ENCODE data around the gene MUC5B. TPM values are rescaled to one million over a fixed set of nuclear protein-coding genes. Genes with fewer than 3 reads are reported as not detected.

The MUC5B gene, protein sequence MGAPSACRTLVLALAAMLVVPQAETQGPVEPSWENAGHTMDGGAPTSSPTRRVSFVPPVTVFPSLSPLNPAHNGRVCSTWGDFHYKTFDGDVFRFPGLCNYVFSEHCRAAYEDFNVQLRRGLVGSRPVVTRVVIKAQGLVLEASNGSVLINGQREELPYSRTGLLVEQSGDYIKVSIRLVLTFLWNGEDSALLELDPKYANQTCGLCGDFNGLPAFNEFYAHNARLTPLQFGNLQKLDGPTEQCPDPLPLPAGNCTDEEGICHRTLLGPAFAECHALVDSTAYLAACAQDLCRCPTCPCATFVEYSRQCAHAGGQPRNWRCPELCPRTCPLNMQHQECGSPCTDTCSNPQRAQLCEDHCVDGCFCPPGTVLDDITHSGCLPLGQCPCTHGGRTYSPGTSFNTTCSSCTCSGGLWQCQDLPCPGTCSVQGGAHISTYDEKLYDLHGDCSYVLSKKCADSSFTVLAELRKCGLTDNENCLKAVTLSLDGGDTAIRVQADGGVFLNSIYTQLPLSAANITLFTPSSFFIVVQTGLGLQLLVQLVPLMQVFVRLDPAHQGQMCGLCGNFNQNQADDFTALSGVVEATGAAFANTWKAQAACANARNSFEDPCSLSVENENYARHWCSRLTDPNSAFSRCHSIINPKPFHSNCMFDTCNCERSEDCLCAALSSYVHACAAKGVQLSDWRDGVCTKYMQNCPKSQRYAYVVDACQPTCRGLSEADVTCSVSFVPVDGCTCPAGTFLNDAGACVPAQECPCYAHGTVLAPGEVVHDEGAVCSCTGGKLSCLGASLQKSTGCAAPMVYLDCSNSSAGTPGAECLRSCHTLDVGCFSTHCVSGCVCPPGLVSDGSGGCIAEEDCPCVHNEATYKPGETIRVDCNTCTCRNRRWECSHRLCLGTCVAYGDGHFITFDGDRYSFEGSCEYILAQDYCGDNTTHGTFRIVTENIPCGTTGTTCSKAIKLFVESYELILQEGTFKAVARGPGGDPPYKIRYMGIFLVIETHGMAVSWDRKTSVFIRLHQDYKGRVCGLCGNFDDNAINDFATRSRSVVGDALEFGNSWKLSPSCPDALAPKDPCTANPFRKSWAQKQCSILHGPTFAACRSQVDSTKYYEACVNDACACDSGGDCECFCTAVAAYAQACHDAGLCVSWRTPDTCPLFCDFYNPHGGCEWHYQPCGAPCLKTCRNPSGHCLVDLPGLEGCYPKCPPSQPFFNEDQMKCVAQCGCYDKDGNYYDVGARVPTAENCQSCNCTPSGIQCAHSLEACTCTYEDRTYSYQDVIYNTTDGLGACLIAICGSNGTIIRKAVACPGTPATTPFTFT (N-terminal part only)
- total RNA-seq = not detected in 2 replicates

DNA sequence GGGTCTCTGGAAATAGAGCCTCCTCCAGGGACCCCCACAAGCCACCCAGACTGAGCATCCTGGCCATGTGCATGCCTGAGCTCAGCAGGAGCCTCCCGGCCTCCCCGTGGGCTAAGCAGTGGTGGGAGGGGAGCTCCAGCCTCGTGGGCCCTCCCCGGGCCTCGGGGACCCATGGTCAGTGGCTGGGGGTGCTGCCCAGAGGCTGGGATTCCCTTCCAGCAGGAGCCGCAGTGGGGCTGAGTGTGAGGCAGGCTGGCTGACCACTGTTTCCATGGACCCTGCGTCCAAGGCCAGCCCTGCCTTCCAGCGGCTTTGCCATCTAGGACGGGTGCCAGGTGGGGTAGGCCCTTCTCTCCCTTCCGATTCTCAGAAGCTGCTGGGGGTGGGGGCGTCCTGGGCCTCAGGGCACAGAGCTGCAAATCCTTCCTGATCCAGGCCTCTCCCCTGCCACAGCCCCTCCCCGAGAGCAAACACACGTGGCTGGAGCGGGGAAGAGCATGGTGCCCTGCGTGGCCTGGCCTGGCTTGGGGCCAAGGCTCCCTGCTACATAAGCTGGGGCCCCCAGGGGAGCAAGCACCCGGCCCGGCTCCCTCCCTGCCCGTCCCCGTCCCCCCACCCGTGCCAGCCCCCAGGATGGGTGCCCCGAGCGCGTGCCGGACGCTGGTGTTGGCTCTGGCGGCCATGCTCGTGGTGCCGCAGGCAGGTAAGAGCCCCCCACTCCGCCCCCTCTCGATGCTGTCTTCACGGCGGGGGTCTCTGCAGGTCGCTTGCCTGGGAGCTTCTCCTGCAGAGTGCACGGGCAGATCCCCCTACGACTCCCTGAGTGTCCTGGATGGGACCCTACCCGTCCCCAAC, at the start of gene MUC5B:
Gene MUC5B (plus strand): TSS at position 576 of the 855 bp plus-strand sequence. CDS start 58 bp downstream, at position 634.

GRCh38 chr11:1309498-1310317, 86.8 kb downstream of the MUC5B start, which contains the start of gene TOLLIP:
Gene TOLLIP, minus strand, starts transcription at chr11:1309632. Its CDS starts 134 bp downstream, at chr11:1309498.

Other genes with a start within 250 kb of the MUC5B start
- not detected in 2 replicates for gene MUC6, start 186.3 kb upstream of the MUC5B start, total RNA-seq
- not detected in 2 replicates for gene MUC2, start 148.2 kb upstream of the MUC5B start, total RNA-seq
- not detected in 2 replicates for gene MUC5AC, start 65.1 kb upstream of the MUC5B start, total RNA-seq
- 21.4 and 27.4 TPM in 2 replicates for gene TOLLIP, start 86.6 kb downstream of the MUC5B start, total RNA-seq
- gene BRSK2, start 166.9 kb downstream of the MUC5B start, total RNA-seq = 0.56 and 0.58 TPM in 2 replicates